ENCODE measurements around the gene ABCB9.
"Not testable (repeated sequence)": the region's sequence is repeated elsewhere in the genome, so short reads cannot be mapped to it uniquely, and the experiment has no call there.

The ABCB9 gene

DNA sequence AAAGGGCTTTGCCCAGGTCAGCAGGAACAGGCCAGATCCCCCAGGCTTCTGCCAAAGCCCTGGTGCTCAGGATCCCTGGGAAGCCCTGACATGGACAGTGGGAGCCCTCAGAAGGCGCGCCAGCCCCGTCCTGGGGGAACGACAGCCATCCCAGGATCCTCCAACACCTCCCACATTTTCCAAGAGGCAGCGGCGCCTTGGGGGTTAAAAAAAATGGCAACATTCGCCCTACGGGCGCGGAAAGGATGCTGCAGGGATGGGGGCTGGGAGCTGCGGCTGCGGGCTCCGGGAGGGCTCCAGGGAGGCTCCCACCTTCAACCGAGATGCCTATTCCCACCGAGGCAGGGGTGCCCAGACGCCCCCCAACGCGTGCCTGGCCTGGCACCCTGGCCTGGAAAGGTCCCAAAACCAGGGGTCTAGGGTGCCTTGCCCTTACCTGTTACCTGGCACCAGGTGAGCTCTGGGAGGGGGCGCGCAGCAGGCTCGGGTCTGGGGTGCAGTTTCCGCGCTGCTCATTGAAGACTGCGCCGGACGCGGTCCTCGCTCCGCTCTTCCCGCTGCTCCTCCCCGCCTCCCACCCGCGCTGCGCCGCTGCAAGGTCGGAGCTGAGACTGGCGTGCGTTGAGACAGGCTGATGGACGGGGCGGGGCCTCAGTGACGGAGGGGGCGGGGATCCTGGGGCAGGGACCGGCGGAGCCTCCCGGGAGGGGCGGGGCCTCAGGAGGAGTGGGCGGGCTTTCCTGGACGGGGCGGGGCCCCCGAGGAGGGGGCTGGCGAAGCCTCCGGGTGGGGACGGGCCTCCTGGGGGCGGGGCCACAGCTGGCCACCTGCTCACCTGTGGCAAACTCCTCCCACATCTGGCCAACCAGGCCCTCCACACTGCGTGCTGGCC, at the start of gene ABCB9:
TSS of gene ABCB9 (minus strand) at position 613 of the 892 bp plus-strand sequence. CDS start 6,228 bp downstream, outside the sequence.
- DNase-seq, result peak; percentile 99

DNA sequence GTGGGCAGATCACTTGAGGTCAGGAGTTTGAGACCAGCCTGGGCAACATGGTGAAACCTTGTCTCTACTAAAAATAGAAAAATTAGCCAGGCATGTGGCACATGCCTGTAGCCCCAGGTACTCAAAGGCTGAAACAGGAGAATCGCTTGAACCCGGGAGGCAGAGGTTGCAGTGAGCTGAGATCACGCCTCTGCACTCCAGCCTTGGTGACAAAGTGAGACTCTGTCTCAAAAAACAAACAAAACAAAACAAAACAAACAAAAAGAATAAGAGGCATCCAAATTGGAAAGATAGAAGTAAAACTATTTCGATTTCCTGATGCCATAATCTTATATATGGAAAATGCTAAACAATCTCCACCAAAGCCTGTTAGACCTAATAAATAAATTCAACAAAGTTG, 48.2 kb upstream of the ABCB9 start:
- DNase-seq, result not testable (repeated sequence)

DNA sequence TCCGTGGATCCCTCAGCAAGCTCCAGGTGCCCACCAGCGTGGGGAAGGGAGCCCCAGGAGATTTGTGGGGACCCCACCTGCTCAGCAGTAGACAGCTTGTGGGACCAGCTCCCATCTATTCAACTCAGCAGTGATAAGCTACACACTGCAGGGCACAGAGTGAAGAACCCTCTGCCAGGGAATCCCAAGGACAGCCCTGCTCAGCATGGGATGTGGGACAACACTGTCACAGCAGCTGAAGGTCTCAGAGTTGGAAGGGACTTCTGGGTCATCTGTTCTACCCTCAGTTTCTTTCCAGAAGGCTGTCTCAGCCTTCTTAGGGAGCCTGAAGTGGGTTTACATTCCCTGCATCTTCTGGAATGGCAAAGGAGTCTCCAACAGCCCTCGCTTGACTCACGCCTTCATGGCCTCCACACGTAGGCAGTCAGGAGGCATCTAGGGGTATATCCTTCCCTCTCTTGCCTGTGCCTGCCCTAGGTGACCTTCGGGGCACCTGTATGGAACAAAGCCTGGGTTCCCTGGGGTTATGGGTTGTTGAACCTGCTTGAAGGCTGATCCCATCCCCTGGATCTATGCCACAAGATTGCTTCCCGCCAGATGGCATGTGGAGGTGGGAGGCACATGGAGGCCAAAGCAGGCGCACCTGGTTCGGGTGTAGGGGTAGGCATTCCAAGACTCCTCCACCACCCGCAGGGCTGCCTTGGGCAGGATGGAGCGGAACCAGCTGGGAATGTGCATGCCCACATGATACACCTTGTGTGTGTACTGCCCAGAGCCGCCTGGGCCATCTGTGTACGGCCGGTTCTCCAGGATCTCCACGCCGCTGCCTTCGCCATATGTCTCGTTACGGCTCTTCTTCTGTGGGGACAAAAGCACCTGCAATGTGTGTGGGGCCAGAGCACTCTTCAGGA, 47.2 kb upstream of the ABCB9 start:
- no peak for DNase-seq

DNA sequence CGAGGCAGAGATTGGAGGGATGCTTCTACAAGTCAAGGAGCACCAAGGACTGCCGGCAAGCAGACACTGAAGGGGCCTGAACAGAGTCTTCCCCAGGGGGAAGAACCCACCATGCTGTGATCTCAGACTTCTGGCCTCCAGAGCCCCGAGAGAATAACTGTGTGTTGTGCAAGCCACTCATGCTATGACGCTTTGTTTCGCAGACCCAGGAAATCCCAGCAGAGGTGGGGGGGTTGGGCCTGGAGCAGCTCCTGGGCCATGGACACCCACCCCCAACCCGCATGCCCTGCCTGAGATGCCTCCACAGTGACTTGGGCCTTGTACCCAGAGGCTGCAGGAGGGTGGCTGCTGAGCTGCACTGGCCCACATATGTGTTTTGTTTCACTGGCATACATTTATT, 45.4 kb upstream of the ABCB9 start:
- no peak for DNase-seq

DNA sequence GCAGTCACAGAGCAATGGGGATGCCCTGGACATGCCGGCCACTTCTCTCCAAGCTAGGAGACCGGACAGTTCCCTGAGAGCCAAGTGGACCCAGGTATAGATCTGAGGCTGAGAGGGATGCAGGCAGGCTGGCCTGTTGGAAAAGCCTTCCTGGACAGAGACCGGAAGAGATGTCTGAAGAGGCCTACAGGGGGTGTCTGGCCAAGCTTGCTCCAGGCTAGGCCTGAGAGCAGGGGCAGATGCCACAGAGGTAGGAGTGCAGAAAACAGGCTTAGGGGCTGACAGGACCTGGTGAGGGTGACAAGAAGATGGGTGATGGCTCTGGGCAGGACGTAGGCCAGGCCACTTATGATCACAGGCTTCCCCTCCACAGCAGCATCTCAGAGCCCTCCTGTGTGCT, 44.4 kb upstream of the ABCB9 start:
- DNase-seq, result no peak

DNA sequence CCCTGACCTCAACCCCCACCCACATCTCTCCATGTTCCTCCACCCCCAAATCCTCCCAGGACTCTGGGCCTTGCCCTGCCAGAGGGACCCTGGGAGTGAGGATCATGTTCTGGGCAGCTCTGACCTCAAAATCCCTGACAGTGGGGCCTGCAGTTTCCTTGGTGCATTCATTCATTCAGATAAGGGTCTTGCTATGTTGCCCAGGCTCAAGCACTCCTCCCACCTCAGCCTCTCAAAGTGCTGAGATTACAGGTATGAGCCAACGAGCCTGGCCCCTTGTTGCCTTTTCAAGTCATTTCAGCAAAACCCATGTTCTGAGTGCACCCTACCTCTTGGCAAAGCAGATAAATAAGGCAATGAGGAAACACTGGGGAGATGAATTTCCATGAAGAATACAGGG, 43.8 kb upstream of the ABCB9 start:
- DNase-seq, result no peak

DNA sequence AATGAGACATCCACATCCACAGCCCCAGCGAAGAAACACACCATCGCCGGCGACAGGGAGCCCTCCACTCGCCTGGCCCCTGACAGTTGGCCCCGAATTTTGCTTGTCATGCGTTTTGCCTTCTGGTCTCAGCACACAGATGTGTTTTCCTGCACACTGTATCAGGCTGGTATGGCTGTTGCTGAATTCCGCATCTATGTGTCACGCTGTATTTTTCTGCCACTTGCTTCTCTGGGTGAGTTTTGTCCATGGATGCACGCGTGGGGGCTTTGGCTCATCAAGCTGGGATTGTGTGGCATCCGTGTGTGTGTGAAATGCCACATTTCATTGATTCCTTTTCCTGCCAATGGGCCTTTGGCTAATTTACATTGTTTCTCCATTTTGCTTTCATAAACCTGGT, 40.7 kb upstream of the ABCB9 start:
- no peak for DNase-seq

DNA sequence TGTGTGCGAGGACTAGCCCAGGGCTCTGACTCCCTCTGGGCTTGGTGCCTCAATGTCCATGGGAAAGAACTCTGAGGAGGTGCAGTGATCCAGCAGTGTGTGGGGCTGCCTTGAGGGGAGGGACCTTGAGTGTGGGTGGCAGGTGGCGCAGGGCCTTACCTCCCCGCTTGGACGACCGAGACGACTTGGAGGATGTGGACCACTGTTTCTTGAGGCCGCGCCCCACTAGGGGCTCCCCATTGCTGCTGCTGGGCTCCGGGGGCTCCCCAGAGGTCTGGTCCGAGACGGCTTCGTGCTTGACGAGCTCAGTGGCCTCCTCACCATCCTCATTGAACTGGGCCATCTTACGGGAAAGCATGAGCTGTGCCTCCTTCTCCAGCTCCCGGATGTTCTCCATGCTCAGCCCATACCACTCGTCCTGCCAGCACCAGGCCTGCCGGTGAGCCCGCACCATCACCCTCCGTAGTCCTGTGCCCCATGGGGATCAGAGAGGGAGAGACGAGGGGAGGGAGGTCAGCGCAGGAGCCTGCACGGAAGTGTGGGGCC, 38.9 kb upstream of the ABCB9 start:
- no peak for DNase-seq

DNA sequence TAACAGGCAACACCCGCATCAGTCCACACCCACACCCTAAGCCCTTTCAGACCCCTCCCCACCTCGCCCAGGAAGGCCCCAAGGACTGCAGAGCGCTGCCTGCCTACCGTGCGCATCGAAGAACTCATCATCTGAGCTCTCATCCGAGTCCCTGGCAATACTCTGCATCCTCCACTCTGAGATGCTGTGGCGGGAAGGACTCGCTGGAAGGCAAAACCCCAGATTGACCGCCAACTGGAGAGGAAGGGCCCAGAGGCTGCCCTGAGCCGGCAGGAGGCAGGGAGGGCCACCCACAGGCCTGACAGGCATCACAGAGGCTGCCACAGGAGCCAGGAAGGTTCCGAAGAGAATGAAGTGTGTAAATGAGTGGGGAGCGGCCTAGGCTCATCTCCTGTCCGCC, 38.0 kb upstream of the ABCB9 start:
- DNase-seq, result no peak

DNA sequence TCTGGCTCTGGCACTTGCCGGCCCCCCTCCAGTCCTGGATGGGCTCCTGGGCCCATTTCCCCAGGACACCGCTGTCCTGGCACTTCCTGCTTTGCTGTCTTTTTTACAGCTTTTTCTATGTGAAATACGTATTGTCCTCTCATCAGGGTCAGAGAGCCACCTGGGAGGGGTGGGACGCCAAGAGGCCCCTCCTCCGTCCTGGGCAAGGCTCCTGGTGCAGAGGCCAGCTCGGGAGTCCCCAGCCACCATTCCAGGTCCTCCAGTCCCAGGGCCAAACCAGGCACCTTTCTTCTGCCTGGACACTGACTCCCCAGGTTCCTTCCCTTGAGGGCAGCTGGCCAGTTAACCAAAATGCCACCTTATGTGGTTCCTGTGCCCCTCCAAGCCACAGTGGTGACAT, 37.0 kb upstream of the ABCB9 start:
- no peak for DNase-seq

DNA sequence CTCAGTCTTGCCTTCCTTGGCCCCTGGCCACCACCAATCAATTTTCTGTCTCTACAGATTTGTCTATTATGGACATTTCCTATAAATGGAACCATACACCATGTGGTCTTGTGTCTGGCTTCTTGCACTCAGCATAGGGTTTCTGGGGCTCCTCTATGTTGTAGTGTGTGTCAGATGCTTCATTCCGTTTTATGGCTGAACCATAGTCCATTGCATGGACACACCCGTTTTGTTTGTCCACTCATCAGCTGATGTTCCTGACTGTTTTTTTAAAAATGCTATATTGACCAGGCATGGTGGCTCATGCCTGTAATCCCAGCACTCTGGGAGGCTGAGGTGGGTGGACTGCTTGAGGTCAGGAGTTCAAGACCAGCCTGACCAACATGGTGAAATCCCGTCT, 35.2 kb upstream of the ABCB9 start:
- DNase-seq, result no peak

DNA sequence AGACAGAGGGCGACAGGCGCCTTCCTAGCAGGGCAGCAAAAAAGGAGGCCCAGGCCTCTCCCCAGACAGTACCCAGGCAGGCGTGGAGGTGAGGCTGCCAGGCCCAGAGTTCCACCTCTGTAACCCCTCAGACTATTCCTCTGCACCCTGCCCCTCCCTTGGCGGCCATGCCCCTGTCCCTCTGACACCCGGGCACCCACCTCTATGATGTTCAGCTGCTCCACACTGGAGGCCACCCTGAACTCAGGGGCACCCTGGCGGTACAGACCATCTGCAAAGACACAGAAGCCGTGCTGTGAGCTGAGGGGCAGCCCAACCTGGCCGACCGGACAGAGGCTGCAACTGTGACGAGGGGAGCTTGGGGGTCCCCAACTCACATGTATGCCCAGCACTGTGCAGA, 34.3 kb upstream of the ABCB9 start:
- DNase-seq, result no peak

DNA sequence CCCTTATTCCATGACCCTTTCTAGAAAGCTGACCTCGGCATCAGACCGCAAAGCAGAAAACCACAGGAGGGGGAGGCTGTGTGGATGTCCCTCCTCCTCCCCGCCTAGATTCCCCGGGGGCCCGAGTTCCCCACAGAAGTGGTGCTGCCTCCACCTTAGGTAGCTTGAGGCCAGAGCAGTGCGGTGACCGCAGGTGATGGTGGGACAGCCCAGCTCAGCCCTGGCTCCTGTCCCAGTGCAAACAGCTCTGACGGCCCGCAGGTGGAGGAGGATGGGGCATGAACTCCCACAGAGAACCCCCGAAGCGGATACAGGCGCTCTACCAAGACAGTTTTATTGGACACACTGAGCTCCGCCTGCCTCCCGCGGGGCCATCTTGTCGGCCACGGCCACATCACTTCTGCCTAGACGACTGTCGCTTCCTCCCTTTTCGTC, 33.7 kb upstream of the ABCB9 start:
- no peak for DNase-seq

DNA sequence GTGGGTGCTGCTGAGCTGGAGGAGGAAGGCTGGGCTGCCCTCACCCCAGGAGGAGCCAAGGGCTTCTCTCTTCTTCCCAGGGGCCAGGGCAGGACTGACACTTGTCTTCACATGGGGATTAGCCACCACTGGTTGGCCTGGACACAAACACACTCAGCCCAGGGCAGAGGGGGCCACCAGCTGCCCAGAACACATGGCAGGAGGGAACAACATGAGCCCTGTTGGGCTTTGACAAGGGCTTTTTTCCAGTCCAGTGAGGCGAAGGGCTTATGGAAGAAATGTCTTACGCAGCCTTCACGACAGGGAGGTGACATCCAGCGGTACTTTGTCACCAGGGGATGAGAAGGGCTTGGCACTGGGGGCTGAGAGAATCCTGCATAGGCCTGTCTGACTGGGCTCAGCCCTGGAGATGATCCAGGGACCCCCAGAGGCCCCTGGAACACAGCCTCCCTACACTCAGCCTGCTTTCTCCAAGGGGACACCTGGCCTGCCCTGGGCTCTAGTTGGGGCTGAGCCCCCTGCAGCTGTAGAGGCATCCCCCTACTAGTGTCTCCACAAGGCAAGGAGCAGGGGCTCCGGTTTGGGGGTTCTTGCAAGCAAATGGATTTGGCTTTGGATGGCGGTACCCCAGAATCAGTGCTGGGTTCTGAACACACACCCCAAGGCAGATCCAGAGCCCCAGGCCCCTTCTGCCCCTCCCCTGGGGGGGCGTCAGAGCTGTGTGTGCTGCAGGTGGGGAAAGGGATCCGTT, 33.1 kb upstream of the ABCB9 start:
- no peak for DNase-seq

DNA sequence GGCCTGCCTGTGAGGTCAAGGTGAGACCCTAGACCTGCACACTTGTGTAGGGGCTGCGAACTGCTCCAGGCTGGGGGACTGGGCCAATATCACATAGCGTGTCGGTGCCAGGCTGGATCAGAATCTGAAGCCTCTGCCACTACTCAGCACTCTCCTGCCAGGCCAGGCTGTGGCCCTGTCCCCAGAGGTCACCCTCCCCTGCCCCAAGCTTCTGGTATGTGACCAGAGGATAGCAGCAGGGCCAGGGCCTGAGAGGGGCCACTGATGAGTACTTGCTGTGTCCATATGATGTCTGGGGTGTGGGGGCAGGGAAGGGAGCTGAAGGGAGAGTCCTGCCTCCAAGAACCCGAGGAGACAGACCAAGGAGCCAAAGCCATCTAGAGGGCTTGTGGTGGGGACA, 32.1 kb upstream of the ABCB9 start:
- DNase-seq, result no peak

DNA sequence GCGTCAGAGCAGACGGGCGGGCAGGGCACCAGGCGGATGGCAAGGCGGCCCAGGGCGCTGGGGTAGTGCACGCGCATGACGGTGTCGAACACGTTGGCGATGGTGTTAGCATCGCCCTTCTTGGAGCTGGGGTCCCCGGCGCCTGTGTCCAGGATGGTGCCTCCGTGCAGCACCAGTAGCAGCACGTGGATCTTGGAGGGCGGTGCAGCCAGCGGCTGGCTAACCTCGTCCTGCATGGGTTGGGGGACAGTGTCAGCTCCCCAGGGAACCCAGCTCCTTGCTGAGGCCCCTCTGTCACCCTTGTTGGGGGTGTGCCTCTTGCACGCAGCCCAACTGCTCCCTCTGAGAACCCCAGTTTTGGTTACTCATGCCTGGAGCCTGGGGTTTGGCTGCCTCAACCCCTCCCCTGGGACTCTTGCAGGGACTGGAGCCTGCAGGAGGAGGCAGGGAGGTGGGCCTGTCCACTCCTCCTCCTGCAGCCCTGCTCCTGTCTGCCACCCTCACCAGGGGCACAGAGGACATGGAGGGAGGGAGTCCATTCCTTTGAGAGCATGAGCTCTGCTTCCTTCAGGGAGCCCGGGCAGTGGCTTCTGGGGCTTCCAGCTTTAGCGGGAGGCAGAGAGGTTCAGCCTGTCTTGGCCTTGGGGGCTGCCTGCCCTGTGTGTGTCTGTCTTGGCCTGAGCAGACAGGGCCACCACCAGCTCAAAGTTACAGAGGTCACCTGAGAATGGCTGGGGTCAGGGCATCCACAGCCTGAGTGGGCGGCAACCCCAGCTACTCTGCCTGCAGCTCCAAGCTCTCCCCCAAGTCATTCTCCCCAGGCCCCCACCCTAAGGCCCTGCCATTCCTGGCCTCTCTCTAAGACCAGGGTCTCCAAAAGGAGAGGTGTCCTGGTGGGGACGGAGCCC, 31.3 kb upstream of the ABCB9 start:
- no peak for DNase-seq

DNA sequence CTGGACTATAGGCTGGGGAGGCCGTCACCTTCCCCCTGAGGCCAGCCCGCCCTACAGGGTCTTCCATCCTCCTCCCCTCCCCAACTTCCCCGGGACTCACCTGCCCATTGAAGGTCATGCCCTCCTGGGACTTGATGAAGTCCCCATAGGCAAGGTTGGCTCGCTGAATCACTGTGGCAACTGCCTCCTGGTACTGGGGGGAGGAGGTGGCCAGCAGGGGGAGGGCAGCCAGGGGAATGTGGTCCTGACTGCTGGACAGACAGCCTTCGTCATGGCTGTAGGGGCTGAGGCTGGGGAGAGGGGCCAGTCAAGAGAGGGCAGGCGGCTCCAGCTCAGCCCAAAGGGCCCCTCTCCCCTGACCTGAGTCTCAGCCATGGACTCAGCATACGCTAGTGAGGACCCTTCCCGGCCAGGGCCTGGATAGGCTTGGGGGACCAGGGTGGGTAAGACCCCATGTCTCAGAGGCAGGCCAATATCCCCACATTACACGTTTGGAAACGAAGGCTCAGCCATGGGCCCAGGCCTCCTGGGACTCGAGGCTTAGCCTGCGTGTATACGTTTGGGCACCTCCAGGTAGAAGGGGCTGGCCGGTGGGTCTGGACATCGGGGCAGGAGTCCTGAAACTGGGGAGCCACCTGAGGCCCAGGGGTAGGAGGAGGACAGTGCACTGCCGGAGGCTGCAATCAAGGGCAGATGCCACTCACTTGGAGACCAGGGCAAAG, 30.5 kb upstream of the ABCB9 start:
- DNase-seq, result no peak

DNA sequence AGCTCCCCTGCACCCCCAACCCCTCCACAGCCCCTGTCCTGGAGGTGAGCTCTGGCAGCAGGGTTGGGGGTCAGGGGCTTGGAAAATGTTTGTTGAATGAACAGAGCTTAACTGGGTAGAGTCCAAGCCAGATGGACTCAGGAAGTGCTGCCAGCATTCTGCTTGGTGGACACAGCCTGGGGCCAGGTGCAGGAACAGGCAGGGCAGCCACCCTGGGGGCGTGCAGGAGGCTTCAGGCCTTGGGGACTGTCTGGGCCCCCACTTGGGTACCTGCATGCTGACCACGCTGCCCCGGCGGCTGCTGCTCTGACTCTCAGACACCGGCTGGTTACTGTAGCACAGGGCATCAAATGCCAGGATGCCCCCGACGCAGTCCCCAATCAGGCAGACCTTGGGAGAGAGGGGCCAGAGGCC, 29.9 kb upstream of the ABCB9 start:
- no peak for DNase-seq

DNA sequence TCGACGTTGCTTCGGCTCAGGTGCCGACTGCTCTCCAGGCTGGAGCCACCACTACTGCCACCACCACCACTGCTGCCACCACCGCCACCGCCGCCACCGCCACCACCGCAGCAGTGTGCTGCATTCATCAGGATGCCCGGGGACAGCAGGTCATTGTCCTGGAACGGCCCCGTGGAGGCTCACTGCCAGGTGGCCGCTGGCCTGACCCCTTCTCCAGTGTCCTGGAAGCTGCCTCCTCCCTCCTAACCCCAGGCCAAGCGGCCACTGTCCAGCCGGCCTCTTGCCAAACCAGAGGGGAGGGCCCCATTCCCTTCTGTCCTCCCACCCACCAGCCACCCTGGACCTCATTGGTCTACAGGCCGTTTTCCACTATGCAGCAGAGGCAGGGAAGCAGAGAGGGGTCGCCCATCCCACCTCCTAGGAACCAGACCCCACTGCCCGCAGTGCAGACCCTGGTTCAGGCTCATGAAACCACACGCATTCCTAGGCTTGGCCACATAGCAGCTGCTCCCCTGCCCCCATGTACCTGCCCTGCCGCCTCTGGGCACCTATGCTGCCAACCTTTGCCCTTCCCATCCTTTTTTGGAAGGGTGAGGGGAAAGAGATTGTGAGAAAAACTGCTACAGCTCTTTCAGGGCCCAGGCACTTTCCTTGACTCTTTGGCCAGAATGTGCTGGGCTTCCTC, 29.4 kb upstream of the ABCB9 start:
- DNase-seq, result no peak

DNA sequence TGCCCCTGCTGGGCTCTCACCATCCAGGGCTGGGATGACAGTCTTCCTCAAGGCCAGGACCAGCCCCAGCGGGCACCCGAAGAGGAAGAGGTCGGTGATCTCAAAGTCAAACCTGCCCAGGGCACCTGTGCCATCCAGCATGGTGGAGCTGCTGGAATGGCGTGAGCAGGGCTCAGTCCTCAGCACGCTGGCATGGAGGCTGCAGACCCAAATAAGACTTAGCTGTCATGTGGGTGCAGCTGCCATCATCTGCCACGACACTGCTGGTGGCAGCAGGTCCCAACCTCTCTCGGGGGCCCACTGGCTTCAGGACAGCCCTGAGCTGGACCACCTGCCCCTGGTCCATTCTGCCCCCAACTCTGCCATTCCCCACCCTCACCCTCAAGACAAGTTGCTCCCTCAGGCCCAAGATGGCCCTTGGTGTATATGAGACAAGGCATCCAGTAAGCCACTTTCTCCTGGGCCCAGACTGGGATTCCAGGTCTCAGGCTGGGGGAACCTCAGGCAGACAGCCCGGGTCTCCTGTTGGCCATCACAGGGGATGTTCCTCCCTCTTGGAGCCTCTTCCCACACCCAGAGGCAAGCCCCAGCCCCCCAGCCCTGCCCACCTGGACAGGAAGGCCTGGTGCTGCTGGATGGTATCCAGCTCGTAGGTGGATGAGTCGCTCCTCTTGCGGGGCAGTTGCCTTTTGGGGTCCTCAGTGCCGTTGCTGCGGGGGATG, 28.7 kb upstream of the ABCB9 start:
- no peak for DNase-seq
